GM12891 (cell line): Measurements from ENCODE around the gene WNK1.

Source experiments
- POLR2A ChIP-seq: IDR thresholded peaks from 2 replicates; pipeline ENCODE4 v1.6.1; 2011; ENCODE audit warnings: low read depth, low read length, control low read depth
- POLR2AphosphoS5 ChIP-seq: IDR thresholded peaks from 2 replicates; pipeline ENCODE4 v1.6.1; 2011; ENCODE audit warnings: low read depth, low read length, control low read depth
- POU2F2 ChIP-seq: IDR thresholded peaks from 2 replicates; pipeline ENCODE4 v1.6.1; 2011; ENCODE audit warnings: low read depth, mild to moderate bottlenecking, control low read depth, low read length, moderate library complexity
- SPI1 ChIP-seq: IDR thresholded peaks from 2 replicates; pipeline ENCODE4 v1.6.1; 2011; ENCODE audit warnings: low read depth, low read length, control low read depth

GRCh38 chr12:896031-896430 lies 143.7 kb downstream of the WNK1 start:
- no peak for TF ChIP-seq POLR2AphosphoS5
- TF ChIP-seq POLR2A = no peak
- TF ChIP-seq SPI1 = no peak
- TF ChIP-seq POU2F2 = no peak
